Measurements from ENCODE around the gene TNFRSF12A. TPM values are rescaled to one million over a fixed set of nuclear protein-coding genes. Genes with fewer than 3 reads are reported as not detected.
A peak's percentile ranks its signal among the peaks of the same experiment; 100 is the strongest.

The TNFRSF12A gene
- total and polyA plus RNA-seq, 9 of the 15 experiments (the other 6 are each of a cell fraction or from before 2014, with no cell fraction given), result 0.41 to 61.8 (median 26.5) TPM

GRCh38 chr16:2980227-2981176, 39.7 kb upstream of the TNFRSF12A start, which contains the start of gene PKMYT1 (continued):
- 0 out of 2 replicates have a peak, but pooled peaks have one; percentile 10 for TF ChIP-seq ELK3 (CRISPR knock-in tag; IDR thresholded peaks at IDR 0.05)
- no peak for TF ChIP-seq NFE2 (IDR thresholded peaks at IDR 0.05; ENCODE audit: low read depth)
- peak; percentile 14; the same call in 1 of the 2 replicates for TF ChIP-seq ZNF592 (IDR thresholded peaks at IDR 0.05)
- TF ChIP-seq MLLT1 (IDR thresholded peaks at IDR 0.05), result no peak
- TF ChIP-seq ZNF217 (CRISPR knock-in tag; IDR thresholded peaks at IDR 0.05), result no peak
- no peak for TF ChIP-seq ZNF695 (CRISPR knock-in tag; IDR thresholded peaks at IDR 0.05)
- TF ChIP-seq ZNF449 (CRISPR knock-in tag; IDR thresholded peaks at IDR 0.05), result no peak
- TF ChIP-seq ZFP91 (CRISPR knock-in tag; IDR thresholded peaks at IDR 0.05), result no peak
- TF ChIP-seq SNIP1 (IDR thresholded peaks at IDR 0.05; ENCODE audit: low read depth), result no peak
- no peak; the same call in 1 of the 2 replicates for TF ChIP-seq HMGXB4 (CRISPR knock-in tag; IDR thresholded peaks at IDR 0.05)

Data from K562 (cell line).